ENCODE results near the gene RAPGEFL1. TPM values are rescaled to one million over a fixed set of nuclear protein-coding genes. Genes with fewer than 3 reads are reported as not detected.

Gene RAPGEFL1
- 23.8 TPM for total RNA-seq

GRCh38 chr17:40177275-40177874 lies at the start of gene RAPGEFL1:
Gene RAPGEFL1, plus strand, starts transcription at chr17:40177470. Its CDS starts 392 bp downstream, at chr17:40177862.

GRCh38 chr17:40218740-40219593 lies 41.7 kb downstream of the RAPGEFL1 start, which contains the start of gene WIPF2:
Gene WIPF2, plus strand, starts transcription at chr17:40219304. Its CDS starts 37,156 bp downstream, at chr17:40256460.

Small RNAs within 50 kb of the gene (small RNA-seq; reads per million reads assigned to genes)
- 0.08 reads per million for gene MIR6867

Other genes with a start within 250 kb of the RAPGEFL1 start
- 40.4 TPM for gene ORMDL3, start 249.9 kb upstream of the RAPGEFL1 start, total RNA-seq
- not detected for gene LRRC3C, start 249.7 kb upstream of the RAPGEFL1 start, total RNA-seq
- not detected for gene GSDMA, start 214.5 kb upstream of the RAPGEFL1 start, total RNA-seq
- gene PSMD3, start 196.7 kb upstream of the RAPGEFL1 start, total RNA-seq = 66.0 TPM
- gene CSF3, start 162.0 kb upstream of the RAPGEFL1 start, total RNA-seq = not detected
- 89.7 TPM for gene MED24, start 123.1 kb upstream of the RAPGEFL1 start, total RNA-seq
- gene THRA, start 114.5 kb upstream of the RAPGEFL1 start, total RNA-seq = 90.7 TPM
- gene NR1D1, start 76.9 kb upstream of the RAPGEFL1 start, total RNA-seq = 1.6 TPM
- 120 TPM for gene MSL1, start 55.5 kb upstream of the RAPGEFL1 start, total RNA-seq
- 54.2 TPM for gene CASC3, start 36.9 kb upstream of the RAPGEFL1 start, total RNA-seq
- 8.8 TPM for gene WIPF2, start 41.8 kb downstream of the RAPGEFL1 start, total RNA-seq
- gene CDC6, start 110.4 kb downstream of the RAPGEFL1 start, total RNA-seq = 4.8 TPM
- 8.5 TPM for gene RARA, start 131.7 kb downstream of the RAPGEFL1 start, total RNA-seq
- not detected for gene GJD3, start 187.3 kb downstream of the RAPGEFL1 start, total RNA-seq
- gene TOP2A, start 240.4 kb downstream of the RAPGEFL1 start, total RNA-seq = 38.5 TPM

Measured in diencephalon (tissue), 1 donor.